ENCODE results near the gene DGKD.

DGKD gene

GRCh38 chr2:233422649-233423551 is 68.6 kb downstream of the DGKD start:
- no peak for TF ChIP-seq ZNF274 (IDR thresholded peaks at IDR 0.05; ENCODE audit: low read depth, low read length)
- no peak overlapping the region for H3K4me3 ChIP-seq (ENCODE audit: low read length)

- H3K4me3 ChIP-seq (ENCODE audit: low read length) = no peak overlapping the region
- TF ChIP-seq ZNF274 (IDR thresholded peaks at IDR 0.05; ENCODE audit: low read depth, low read length) = no peak
Measured at GRCh38 chr2:233423552-233423860, 69.2 kb downstream of the DGKD start.

- TF ChIP-seq ZNF274 (IDR thresholded peaks at IDR 0.05; ENCODE audit: low read depth, low read length) = no peak
- H3K4me3 ChIP-seq (ENCODE audit: low read length) = no peak overlapping the region
Measured at GRCh38 chr2:233424154-233424951, 70.1 kb downstream of the DGKD start.

- no peak overlapping the region for H3K4me3 ChIP-seq (ENCODE audit: low read length)
- TF ChIP-seq ZNF274 (IDR thresholded peaks at IDR 0.05; ENCODE audit: low read depth, low read length) = no peak
Measured at GRCh38 chr2:233426619-233427342, 72.5 kb downstream of the DGKD start.

GRCh38 chr2:233428008-233428407 is 73.7 kb downstream of the DGKD start:
- no peak for TF ChIP-seq ZNF274 (IDR thresholded peaks at IDR 0.05; ENCODE audit: low read depth, low read length)
- no peak overlapping the region for H3K4me3 ChIP-seq (ENCODE audit: low read length)

- H3K4me3 ChIP-seq (ENCODE audit: low read length) = no peak overlapping the region
- TF ChIP-seq ZNF274 (IDR thresholded peaks at IDR 0.05; ENCODE audit: low read depth, low read length) = no peak
Measured at GRCh38 chr2:233428438-233428837, 74.1 kb downstream of the DGKD start.

- no peak overlapping the region for H3K4me3 ChIP-seq (ENCODE audit: low read length)
- no peak for TF ChIP-seq ZNF274 (IDR thresholded peaks at IDR 0.05; ENCODE audit: low read depth, low read length)
Measured at GRCh38 chr2:233429175-233429897, 75.0 kb downstream of the DGKD start.

GRCh38 chr2:233430081-233430480 is 75.8 kb downstream of the DGKD start:
- no peak overlapping the region for H3K4me3 ChIP-seq (ENCODE audit: low read length)
- no peak for TF ChIP-seq ZNF274 (IDR thresholded peaks at IDR 0.05; ENCODE audit: low read depth, low read length)

- no peak overlapping the region for H3K4me3 ChIP-seq (ENCODE audit: low read length)
- TF ChIP-seq ZNF274 (IDR thresholded peaks at IDR 0.05; ENCODE audit: low read depth, low read length) = no peak
Measured at GRCh38 chr2:233430651-233431050, 76.4 kb downstream of the DGKD start.

- no peak for TF ChIP-seq ZNF274 (IDR thresholded peaks at IDR 0.05; ENCODE audit: low read depth, low read length)
- no peak overlapping the region for H3K4me3 ChIP-seq (ENCODE audit: low read length)
Measured at GRCh38 chr2:233433029-233433428, 78.7 kb downstream of the DGKD start.

- H3K4me3 ChIP-seq (ENCODE audit: low read length) = no peak overlapping the region
Measured at GRCh38 chr2:233433794-233434193, 79.5 kb downstream of the DGKD start.

GRCh38 chr2:233434666-233435330 is 80.5 kb downstream of the DGKD start:
- no peak for TF ChIP-seq ZNF274 (IDR thresholded peaks at IDR 0.05; ENCODE audit: low read depth, low read length)
- H3K4me3 ChIP-seq (ENCODE audit: low read length) = no peak overlapping the region

More at GRCh38 chr2:233433794-233434193, 79.5 kb downstream of the DGKD start:
- TF ChIP-seq ZNF274 (IDR thresholded peaks at IDR 0.05; ENCODE audit: low read depth, low read length) = no peak

- no peak overlapping the region for H3K4me3 ChIP-seq (ENCODE audit: low read length)
- TF ChIP-seq ZNF274 (IDR thresholded peaks at IDR 0.05; ENCODE audit: low read depth, low read length) = no peak
Measured at GRCh38 chr2:233435436-233436190, 81.3 kb downstream of the DGKD start.

Measured in GM08714 (cell line).